IPS DF 19.7 (cell line): Measurements from ENCODE around the gene GDI1.

Source experiments
- DNase-seq: peaks from one replicate; pipeline ENCODE4 v3.0.0-alpha.2; 2013; ENCODE audit warnings: low read depth, low spot score

Gene GDI1

DNA sequence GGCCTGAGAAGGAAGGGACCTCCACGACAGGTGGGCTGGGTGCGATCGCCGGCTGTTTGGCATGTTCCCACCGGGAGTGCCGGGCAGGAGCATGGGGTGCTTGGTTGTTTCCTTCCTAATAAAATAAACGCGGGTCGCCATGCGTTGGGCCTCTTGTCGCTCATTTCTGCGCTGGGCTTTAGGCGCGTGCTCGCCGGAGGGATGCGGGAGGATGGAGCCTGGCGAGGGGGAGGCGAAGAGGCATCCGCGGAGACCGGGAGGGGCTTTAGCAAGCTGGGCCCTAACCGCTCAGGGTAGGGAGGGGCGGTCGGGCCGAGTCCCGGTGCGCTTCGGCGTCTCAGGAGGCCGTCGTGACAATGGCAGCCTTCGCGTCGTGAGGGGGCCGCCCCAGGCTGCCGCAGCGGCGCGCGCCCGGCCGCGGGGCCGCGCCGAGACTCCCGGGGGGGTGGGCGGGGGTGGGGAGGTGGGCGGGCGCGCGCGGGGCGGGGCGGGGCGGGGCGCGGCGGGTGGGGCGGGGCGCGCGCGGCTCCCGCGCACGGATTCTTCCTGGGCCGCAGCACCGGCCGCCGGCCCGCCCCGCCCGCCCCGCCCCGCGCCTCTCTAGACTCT lies 476 bp upstream of the GDI1 start:
- DNase-seq, result no peak

DNA sequence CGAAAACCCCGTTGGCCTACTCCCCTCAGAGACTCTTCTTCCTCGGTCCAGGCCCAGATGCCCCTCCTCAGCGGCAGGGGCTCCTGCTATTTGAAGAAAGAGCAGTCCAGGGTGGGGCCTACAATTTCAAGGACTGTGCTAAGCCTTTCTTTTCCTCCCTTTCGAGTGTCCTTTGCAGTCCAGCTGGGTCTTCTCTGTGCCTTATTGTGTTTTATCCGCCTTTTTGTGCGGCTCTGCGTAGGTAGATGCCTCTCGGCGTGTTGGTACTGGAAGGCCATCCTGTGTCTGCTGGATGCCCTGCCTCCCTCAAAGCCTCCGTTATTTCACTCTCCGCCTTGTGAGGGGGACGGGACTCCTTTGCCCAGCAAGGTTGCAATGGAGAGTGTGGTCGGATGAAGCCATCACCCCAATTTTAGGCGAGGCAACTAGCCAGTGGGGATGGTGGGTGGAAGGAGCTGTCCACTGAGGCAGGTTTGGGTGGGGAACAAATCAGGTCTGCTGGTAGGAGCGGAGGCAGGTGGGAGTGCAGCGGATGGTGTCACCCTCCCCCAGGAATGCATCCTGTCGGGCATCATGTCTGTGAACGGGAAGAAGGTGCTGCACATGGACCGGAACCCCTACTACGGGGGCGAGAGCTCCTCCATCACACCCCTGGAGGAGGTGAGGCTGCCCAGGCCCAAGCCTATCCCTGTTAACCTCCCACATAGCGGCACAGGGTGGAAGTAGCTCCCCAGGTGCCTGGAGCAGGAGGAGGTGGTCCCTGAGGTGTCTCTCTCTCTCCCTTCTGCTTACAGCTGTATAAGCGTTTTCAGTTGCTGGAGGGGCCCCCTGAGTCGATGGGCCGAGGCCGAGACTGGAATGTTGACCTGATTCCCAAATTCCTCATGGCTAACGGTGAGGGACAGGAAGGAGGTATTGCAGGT lies 1.3 kb downstream of the GDI1 start:
- no peak for DNase-seq

DNA sequence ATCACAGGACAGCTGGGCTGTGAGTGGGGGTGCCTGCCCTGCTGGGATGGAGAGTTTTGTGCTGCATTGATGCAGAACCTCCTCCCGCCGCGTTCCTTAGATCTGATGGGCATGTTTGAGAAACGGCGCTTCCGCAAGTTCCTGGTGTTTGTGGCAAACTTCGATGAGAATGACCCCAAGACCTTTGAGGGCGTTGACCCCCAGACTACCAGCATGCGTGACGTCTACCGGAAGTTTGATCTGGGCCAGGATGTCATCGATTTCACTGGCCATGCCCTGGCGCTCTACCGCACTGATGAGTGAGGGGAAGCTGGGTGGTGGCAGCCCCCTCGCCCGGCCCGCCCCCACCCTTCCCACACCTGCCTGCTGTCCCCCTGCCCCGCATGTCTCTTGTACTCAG lies 2.9 kb downstream of the GDI1 start:
- no peak for DNase-seq

GRCh38 chrX:154440623-154441357 lies 3.8 kb downstream of the GDI1 start:
- DNase-seq, result no peak

DNA sequence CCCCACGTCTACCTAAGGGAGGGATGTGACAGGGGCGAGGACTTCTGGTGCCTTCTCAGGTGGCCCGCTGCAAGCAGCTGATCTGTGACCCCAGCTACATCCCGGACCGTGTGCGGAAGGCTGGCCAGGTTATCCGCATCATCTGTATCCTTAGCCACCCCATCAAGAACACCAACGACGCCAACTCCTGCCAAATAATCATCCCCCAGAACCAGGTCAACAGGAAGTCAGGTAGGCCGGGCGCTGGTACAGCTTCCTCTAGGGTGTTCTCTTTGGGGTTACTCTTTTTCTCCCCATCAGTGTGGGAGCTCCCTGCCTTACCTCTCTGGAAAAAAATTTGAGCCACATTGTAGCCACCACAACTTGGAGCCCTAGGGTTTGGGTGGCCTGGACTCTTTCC lies 4.6 kb downstream of the GDI1 start:
- no peak for DNase-seq

DNA sequence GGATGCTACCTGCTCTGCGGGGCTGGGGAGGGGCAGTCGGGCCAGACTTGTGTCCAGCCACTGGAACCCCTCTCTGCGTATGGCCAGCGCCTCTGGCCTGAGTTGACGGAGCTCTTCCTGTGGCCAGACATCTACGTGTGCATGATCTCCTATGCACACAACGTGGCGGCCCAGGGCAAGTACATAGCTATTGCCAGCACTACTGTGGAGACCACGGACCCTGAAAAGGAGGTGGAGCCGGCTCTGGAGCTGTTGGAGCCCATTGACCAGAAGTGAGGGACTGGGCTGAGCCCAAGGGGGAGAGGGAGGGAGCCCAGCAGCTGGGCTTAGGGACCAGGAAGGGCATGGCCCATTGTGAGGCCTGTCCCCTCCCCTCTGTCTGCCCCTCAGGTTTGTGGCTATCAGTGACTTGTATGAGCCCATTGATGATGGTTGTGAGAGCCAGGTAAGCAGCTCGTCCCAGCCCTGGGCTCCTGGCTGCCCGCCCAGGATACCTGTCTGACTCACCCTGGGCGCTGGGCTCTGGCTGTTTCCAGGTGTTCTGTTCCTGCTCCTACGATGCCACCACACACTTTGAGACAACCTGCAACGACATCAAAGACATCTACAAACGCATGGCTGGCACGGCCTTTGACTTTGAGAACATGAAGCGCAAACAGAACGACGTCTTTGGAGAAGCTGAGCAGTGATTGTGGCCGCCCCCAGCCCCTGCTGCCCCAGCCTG lies 5.2 kb downstream of the GDI1 start:
- no peak for DNase-seq

DNA sequence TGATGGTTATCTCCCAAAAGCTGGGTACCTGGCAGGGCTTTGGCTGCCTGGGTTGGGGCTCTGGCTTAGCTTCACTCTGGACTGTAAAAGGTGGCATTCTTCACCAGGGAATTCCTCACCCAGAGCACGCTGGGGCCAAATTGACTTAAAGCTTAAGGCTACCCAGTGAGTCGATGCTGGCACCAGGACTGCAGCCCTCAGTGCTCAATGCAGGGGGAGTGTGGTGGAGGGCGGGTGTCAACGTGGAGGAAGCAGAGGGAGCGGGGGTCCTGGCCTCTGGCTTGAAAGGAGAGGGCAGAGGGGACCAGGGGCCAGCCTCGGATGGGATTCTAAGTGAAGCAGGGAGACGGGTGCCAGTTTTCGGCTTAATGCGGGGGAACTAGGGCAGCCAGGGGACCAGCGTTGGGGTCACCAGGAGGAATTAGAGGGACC lies 6.5 kb downstream of the GDI1 start:
- no peak for DNase-seq

DNA sequence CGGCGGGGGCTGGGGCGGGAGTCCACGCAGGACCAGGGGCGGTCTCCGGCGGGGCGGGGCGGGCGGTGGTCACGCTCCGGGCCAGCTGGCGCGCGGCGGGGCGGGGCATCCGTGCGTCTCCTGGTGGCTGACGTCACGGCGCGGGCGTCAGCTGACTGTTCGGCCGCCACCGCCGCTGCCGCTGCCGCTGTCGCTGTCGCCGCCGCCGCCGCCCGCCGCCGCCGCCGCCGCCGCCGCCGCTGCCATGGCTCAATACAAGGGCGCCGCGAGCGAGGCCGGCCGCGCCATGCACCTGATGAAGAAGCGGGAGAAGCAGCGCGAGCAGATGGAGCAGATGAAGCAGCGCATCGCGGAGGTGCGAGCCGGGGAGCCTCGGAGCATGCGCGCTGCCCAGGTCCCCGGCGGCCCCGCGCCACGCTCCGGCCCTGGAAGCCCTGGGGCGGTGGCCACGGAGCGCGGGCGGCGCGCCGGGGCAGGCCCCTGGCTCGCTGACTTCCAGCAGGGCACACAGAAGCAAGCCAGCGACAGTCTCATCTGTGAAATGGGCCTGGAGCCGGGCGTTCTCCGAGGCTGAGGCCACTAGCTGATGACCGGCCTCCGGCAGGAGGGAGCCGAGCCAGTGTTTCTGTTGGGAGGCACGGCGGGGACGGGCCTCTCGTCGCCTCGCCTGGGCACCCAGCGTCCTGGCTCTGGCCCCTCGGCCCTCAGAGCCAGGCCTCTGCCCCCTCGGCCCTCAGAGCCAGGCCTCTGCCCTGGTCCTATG lies 7.2 kb downstream of the GDI1 start, which contains the start of gene FAM50A:
TSS of gene FAM50A (plus strand) at position 150 of the 763 bp plus-strand sequence. CDS start at position 245, 95 bp downstream.
- DNase-seq, result no peak

DNA sequence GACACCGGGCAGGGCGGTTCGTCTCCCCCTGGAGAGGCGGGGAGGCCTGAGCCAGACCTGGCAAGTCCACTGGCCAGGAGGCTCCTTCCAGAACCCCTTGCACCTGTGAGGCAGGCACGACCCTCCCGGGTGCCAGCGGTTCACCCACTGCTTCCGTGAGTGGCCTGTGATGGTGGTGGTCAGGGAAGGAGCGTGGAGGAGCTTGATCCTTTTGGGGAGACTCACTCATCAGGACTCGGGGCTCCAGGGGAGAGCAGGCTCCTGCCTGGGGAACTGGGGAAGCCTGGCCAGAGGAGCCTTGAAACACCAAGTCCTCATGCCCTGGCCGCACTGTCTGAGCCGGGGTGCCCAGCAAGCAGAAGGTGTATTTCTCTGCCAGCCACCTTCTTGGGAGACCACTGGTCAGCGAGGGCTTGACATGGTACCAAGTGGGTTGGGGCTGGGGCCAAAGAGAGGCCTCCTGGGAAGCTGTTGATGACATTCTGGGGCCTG lies 7.8 kb downstream of the GDI1 start:
- DNase-seq, result no peak

GRCh38 chrX:154445776-154446175 lies 8.8 kb downstream of the GDI1 start:
- no peak for DNase-seq

- DNase-seq, result no peak
These were observed 9.5 kb downstream of the GDI1 start for GRCh38 chrX:154446430-154446829.

DNA sequence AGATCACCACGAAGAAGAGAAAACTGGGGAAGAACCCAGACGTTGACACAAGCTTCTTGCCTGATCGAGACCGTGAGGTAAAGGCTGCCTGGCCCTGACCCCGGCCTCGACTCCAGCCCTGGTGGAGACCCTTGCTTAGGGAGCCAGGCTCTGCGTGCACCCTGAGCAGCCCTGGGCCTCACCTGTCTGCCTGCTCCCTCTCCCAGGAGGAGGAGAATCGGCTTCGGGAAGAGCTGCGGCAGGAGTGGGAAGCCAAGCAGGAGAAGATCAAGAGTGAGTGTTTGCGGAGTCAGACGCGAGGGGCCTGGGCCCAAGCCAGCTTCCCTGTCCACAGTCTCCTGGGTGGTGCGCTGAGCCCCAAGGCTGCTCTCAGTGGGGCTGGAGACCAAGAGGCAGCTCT lies 11.5 kb downstream of the GDI1 start:
- no peak for DNase-seq

DNA sequence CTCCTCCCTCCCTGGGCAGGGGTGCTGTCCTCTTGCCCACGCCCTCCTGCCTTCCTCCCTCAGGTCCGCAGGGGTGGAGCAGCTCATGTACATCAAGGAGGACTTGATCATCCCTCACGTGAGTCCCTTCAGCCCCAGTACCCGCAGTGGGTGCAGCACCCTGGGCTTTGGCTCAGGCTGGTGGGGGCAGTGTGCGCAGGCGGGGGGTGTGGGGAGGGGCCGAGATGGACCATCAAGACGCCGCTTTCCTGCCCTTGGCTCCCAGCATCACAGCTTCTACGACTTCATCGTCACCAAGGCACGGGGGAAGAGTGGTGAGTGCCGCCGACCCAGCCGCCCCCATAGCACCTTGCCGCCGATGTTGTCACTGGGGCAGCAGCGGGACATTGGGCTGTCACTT lies 12.7 kb downstream of the GDI1 start:
- DNase-seq, result no peak

DNA sequence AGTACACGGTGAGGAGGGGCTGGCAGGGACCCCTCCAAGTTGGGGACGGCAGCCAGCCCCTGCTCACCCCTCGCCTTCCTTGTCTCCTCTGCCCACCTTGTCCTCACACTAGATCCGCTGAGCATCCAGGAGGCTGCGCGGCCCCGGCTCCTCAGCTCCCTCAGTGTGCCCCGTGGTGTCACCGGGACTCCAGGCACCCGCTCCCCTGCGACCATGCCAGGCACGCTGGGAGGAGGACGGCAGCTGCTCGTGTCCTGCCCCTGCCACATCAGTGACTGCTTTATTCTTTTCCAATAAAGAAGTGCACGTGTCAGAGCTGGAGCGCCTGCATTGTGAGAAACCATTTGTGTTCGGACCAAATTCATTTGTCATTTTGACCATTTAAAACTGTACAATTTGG lies 13.4 kb downstream of the GDI1 start:
- DNase-seq, result no peak

DNA sequence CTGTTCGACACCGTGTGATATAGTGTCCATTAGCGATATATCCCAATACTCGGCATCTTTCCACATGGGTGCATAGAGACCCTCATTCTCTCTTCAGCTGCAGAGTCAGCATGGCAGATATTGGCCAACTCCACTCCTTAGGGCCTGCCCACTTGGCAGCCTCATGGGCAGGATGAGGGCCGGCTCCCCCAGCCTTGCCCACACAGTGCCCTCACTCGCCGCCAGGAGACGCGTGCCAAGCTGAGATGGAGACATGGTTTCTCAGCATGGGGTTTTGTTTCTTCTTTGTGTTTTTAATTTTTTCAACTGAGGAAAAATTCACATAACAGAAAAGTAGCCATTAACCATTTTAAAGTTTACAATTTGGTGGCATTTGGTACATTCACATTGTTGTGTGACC lies 15.9 kb downstream of the GDI1 start:
- no peak for DNase-seq

GRCh38 chrX:154457491-154458115 lies 20.6 kb downstream of the GDI1 start:
- no peak for DNase-seq

DNA sequence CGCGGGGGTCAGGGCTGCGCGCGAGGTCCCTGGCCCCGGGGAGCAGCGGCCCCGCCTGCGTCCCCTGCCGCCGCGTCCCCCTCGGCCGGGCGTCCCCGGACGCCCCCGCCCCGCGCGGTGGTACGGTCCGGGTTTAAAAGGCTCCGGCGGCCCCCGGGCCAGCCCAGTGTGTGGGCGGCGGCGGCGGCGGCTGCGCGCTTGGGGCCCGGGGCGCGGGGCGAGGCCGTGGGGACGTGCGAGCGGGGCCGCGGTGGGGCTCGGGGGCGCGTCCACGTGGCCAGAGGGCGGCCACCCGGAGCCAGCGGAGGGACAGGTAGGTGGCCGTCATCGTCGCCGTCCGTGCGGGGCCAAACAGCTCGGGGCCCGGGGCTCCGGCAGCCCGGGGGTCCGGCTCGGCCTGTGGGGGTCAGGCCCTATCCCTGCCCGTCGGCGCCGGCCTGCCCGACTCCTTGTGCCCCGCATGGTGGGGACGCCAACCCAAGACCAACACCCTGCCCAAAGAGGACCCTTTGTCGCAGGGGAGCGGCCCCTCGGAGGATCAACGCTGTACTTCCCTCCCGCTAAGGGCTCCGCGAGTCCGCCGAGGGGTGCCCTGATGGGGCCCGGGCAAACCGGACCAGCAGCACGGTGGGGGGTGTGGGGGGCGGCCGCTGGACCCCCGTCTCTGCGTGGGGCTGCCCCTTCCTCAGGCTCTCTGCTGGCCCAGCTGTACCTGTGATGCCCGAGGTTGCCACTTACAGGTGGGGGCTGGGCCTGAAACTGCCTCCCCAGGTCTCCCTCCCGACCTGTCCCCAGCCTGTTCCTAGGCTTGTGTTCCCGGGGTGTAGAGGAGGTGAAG lies 21.4 kb downstream of the GDI1 start, which contains the start of gene PLXNA3:
TSS of gene PLXNA3 (plus strand) at position 166 of the 838 bp plus-strand sequence. CDS start 1,903 bp downstream, outside the sequence.
- no peak for DNase-seq

DNA sequence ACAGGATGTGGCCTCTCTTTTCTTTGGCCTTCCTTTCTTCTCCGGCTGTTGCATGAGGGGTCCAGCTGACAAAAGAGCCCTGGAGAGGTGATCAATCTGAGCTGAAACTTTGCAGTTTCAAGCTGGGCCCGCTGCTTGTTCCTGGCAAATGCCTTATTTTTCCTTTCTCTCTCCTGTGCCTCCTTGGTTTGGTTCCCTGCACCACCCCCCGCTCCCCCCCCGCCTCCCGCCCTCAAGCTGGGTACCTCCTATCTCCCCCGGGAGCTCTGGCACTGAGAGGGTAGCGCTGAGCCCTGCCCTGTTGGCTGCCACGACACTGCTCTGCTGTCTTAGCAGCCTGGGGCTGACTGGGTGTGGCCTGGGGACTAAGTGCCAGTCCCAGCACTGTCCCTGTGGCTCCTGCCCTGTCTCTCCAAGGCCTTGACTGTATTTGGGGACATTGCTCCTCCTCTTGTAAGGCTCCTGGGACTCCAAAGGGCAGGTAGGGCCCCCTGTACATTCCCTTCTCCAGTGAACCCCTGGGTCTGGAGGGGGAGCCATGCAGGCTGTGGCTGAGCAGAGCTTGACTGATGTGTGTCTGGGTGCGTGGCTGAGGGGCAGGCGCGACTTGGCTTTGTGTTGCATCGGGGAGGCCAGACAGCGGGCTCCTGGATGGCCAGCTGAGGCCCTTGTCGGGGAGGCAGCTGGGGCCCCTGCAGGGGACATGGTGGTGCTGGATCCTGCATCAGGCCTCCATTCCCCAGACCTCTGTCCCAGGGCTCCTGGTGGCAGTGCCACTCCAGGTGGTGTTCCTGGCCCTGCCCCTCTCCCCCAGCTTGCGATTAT lies 22.2 kb downstream of the GDI1 start:
- no peak for DNase-seq
